GM18870 (cell line): ENCODE results near the gene CTXND2.
"Not testable (repeated sequence)": the region's sequence is repeated elsewhere in the genome, so short reads cannot be mapped to it uniquely, and the experiment has no call there.

Experiments used
- ATAC-seq: cut with Tn5 transposase; IDR thresholded peaks from one replicate; pipeline ENCODE4 v1.9.1; 2021; ENCODE audit warnings: moderate library complexity; ENCODE audit not compliant: unreplicated experiment

The CTXND2 gene

GRCh38 chr1:150888727-150889126 is 1.8 kb downstream of the CTXND2 start:
- ATAC-seq = no peak

DNA sequence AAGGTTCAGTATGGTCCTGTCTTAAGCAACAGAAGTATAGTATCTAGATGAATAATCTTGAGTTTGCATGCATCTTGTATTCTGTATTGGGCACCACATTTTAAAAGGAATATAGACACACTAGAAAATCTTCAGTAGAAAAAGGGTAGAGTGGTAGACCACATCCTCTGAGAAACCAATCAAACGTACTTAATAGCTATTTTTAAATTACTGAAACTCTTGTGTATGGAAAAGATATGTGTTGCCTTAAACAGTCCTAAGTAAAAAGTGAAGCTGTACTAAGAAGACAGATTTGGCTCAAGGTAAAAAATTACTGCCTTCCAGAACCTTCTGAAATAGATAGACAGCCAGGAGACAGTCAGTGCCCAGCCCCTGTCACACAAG is 3.1 kb downstream of the CTXND2 start:
- no peak for ATAC-seq

DNA sequence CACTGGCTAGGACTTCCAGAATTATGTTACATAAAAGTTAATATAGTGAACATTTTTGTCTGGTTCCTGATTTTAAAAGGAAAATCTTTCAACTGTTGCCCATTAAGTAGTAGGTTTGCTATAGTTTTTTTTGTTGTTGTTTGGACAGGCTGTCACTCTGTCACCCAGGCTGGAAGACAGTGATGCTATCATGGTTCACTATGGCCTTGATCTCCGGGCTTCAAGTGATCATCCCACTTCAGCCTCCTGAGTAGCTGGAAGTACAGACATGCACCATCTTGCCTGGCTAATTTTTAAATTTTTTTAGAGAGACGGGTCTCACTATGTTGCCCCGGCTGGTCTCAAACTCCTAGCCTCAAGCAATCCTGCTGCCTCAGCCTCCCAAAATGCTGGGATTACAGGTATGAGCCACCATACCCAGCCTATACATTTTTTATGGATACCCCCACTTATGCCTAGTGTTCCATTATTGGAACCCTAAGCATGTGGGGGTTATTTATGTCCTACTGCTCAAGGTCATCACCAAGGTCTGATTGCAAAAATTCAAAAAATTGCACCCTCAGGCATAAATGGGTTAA is 6.5 kb downstream of the CTXND2 start:
- no peak for ATAC-seq

DNA sequence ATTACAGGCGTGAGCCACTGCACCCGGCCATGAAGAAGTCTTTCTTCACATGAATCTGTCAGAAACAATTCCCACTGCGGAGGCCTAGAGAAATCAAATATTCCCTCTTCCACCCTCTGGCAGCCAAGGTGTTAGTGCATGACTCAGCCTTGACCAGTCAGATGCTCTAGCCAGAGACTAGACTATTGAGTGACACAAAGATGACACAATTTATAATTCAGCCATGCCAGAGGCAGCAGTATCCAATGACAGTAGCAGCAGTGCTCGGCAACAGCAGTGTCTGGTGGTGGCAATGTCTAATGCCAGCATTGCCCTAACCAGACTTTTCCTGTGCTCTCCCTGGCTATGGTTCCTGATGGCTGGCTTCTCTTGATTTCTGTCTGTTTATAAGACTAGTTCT is 8.7 kb downstream of the CTXND2 start:
- ATAC-seq = no peak

DNA sequence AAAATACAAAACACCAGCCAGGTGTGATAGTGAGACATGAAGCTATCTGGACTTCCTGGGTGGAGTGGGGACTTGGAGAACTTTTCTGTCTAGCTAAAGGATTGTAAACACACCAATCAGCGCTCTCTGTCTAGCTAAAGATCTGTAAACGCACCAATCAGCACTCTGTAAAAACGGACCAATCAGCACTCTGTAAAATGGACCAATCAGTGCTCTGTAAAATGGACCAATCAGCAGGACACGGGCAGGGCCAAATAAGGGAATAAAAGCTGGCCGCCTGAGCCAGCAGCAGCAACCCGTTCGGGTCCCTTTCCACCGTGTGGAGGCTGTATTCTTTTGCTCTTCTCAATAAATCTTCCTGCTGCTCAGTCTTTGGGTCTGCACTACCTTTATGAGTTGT is 12.9 kb downstream of the CTXND2 start:
- not testable (repeated sequence) for ATAC-seq

DNA sequence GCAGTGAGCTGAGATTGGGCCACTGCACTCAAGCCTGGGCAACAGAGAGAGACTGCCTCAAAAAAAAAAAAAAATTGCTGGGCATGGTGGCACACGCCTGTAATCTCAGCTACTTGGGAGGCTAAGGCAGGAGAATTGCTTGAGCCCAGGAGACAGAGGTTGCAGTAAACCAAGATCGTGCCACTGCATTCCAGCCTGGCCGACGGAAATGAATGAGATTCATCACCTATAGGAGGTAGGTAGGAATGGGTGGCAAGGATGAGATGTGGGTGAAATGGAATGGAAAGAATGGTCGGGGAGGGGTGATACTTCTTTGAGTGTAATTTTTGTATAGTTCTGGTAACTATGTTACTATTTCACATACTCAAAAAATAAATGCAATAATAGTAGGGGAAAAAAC is 15.4 kb downstream of the CTXND2 start:
- ATAC-seq = no peak

DNA sequence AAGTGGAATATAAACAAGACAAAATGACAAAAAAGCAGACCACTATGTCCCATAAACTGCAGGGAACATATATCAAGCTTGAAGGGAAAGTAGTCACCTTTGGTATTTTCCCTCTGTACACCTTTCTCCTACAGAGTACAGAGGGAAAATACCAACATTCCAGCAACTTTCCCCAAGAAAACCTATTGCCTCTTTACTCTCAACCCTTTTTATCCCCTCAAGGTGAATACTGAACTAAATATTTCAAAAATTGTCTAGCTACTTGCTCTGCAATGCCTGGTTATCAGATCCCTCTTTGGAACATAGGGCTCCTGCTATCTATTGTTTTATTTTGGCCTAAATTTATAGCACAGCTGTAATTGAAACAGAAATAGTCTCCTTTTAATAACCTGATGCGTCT is 15.8 kb downstream of the CTXND2 start:
- no peak for ATAC-seq

DNA sequence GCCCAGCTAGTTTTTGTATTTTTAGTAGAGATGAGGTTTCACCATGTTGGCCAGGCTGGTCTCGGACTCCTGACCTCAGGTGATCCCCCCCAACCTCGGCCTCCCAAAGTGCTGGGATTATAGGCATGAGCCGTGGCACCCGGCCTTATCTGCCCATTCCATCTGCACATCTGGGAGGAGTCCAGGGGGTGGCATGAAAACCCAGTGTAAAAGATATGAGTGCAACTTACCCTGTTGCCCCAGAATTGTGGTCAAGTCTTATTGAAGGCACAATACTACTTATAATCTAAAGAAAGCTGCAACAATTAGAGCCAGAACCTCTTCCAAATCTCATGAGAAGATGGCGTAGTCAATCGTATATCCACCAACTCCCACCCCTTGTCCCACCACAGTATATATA is 18.4 kb downstream of the CTXND2 start:
- ATAC-seq = no peak

DNA sequence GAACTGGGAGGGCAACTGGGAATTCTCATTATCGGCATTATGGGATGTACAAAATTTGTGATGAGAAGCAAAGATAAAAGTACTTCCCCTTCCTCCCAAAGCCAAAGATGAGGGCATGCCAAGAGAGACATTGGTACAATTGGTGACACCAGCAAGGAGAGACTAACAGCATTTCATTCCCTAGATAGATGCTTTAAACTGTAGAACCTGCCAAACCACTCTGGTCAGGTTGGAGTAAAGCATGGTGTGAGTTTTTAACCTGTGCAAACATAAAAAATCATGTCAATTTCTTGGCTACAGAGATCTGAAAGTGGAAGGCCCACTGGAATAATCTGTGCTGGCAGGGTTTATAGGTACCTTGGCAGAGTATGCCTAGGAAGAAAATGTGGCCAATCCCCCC is 19.4 kb downstream of the CTXND2 start:
- ATAC-seq = no peak

GRCh38 chr1:150906813-150907212 is 19.9 kb downstream of the CTXND2 start:
- ATAC-seq = no peak

GRCh38 chr1:150909585-150910180 is 22.7 kb downstream of the CTXND2 start:
- ATAC-seq = no peak

DNA sequence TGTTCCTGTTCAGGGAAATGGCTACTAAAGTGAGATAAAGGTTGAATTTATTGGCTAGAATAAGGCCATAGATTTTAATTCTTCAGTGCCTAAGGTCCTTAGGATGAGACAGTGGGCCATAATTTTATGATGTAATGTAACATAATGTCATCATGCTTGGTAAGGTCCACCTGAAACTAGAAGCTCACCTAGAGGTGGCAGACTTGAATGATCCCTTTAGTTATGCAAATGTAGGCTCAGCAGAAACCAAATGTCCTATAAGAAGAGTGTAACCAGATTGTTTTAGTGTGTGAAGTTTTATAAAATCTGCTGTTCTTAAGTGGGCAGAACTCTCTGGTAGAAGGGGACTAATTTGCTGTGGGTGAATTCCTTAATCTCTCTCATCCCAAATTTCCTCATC is 25.7 kb downstream of the CTXND2 start:
- no peak for ATAC-seq

DNA sequence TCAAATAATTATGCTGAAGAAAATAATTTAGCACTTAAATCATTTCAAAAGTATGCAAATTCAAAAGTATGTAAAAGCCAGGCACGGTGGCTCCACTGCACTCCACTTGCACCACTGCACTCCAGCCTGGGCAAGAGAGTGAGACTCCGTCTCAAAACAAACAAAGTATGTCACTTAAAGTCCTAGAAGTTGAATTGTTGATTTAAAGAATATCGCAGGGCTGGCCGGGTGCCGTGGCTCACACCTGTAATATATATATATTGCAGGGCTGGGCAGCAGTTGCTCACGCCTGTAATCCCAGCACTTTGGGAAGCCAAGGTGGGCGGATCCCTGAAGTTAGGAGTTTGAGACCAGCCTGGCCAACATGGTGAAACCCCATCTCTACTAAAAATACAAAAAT is 30.5 kb downstream of the CTXND2 start:
- ATAC-seq = no peak

GRCh38 chr1:150922519-150922975 is 35.6 kb downstream of the CTXND2 start:
- no peak for ATAC-seq

DNA sequence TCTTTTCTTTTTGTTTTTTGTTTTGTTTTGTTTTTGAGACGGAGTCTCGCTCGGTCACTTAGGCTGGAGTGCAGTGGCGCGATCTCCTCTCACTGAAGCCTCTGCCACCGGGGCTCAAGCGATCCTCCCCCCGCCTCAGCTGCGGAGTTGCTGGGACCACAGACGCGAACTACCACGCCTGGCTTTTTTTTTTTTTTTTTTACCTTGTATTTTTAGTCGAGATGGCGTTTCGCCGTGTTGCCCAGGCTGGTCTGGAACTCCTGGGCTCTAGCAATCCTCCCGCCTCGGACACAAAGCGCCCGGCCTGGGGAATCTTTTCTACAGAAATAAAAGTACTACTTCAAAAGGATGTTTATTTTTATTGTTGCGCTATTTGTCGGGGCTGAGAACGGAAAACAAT is 38.1 kb downstream of the CTXND2 start:
- no peak for ATAC-seq

DNA sequence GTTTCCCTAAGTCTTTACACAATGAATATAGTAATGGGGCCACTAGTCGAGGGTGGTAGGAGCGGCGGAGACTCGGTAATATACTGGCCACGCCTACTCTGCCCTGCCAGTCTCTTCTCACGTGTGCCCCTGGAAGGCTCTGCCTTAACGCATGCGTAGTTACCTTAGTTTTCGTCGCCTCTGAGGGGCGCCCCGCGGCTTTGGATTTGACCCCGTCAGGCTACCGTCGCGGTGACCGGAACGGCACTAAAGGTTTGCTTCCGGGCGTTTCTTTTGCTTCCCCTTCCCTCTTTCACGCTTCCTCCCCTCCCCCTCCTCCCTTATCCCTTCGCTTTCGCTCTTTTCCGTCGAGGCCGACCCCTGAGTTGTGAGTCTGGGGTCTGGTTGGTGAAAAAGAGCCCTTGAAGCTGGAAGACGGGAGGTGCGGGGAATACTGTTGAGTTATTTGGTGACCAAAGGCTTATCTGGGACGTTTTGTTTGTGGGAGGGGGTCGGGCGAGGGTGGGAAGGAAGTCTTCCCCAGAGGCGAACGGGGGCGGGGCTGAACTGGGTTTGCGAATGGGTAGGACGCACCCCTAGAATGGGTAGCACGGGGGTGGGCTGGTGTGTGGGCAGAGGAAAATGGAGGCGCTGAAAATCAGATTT is 39.3 kb downstream of the CTXND2 start, which contains the start of gene SETDB1:
Gene SETDB1 (plus strand): TSS at position 267 of the 645 bp plus-strand sequence. CDS start 1,352 bp downstream, outside the sequence.
- peak; percentile 73 for ATAC-seq

DNA sequence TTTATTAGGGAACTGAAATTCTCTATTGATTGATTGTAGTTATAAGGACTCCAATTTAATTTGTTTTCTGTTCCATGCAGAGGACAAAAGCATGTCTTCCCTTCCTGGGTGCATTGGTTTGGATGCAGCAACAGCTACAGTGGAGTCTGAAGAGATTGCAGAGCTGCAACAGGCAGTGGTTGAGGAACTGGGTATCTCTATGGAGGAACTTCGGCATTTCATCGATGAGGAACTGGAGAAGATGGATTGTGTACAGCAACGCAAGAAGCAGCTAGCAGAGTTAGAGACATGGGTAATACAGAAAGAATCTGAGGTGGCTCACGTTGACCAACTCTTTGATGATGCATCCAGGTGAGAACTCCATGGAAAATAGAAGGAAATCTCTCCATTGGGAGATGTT is 40.7 kb downstream of the CTXND2 start:
- ATAC-seq = no peak

DNA sequence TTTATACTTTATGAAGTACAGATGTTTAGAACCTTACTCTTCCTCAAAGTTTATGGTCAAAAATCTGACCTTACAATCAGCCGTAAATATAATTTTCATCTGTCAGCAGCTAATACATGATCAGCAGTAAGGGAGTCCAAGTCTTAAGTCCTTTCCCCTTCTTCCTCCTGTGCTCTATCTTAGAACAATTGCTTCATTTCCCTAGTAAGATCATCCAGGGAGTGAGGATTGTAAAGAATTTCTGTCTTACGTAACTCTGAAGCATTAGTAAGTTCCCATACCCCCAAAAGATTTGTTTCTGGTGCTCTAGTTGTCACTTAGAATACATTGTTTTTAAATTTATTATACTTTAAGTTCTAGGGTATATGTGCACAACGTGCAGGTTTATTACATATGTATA is 41.4 kb downstream of the CTXND2 start:
- ATAC-seq = no peak

DNA sequence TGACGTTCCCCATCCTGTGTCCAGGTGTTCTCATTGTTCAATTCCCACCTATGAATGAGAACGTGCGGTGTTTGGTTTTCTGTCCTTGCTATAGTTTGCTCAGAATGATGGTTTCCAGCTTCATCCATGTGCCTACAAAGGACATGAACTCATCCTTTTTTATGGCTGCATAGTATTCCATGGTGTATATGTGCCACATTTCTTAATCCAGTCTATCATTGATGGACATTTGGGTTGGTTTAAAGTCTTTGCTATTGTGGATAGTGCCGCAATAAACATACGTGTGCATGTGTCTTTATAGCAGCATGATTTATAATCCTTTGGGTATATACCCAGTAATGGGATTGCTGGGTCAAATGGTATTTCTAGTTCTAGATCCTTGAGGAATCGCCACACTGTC is 41.8 kb downstream of the CTXND2 start:
- ATAC-seq = not testable (repeated sequence)

DNA sequence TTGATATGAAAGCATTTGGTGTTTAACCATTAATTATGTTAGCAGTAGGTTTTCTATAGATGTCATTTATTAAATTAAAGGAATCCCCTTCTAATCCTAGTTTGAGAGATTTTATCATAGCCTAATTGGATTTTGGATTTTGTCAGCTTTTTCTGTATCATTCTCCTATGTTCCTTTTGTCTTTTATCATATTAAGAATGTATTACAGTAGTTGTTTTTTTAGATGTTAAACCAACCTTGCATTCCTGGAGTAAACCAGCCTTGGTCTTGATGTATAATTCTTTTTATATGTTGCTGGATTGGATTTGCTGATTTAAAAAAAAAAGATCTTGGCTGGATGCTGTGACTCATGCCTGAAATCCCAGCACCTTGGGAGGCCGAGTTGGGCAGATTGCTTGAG is 44.8 kb downstream of the CTXND2 start:
- no peak for ATAC-seq

DNA sequence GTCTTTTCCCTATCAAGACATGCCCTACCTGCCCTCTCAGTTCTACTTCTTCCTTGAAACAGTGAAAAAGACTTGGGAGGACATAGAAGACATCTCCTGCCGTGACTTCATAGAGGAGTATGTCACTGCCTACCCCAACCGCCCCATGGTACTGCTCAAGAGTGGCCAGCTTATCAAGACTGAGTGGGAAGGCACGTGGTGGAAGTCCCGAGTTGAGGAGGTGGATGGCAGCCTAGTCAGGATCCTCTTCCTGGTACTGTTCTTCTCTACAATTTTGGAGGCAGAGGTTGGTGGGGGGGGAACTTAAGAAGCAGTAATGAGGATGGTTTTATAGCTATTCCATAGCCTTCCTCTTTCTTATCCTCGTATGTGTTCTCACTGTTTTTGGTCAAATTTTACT is 57.9 kb downstream of the CTXND2 start:
- no peak for ATAC-seq

- no peak for ATAC-seq
Measured at GRCh38 chr1:150954708-150955107, 67.8 kb downstream of the CTXND2 start.

- no peak for ATAC-seq
Measured at GRCh38 chr1:150955280-150955679, 68.3 kb downstream of the CTXND2 start.
